CD4-positive, alpha-beta T cell treated with Interleukin-1 beta for 1 hour (primary cell): Measurements from ENCODE around the gene OTOR.

Experiments used
- DNase-seq, 2 donors: peaks; one replicate each; pipeline ENCODE4 v3.0.0-alpha.2; 2020 to 2022

OTOR gene

GRCh38 chr20:16748308-16748900, at the start of gene OTOR:
Gene OTOR, plus strand, starts transcription at chr20:16748358. Its CDS starts 44 bp downstream, at chr20:16748402.
- no peak for DNase-seq

- DNase-seq: no peak
Observed at GRCh38 chr20:16699293-16699692, 48.9 kb upstream of the OTOR start.

- peak in 1 of 2 donors; percentile 31 for DNase-seq
Observed at GRCh38 chr20:16701296-16701695, 46.9 kb upstream of the OTOR start.

- DNase-seq: no peak
Observed at GRCh38 chr20:16703570-16703969, 44.6 kb upstream of the OTOR start.

GRCh38 chr20:16707674-16708073, 40.5 kb upstream of the OTOR start:
- no peak for DNase-seq

- DNase-seq: no peak
Observed at GRCh38 chr20:16708602-16709001, 39.6 kb upstream of the OTOR start.

GRCh38 chr20:16709017-16709416, 39.1 kb upstream of the OTOR start:
- peak in 1 of 2 donors; percentile 37 for DNase-seq

GRCh38 chr20:16710781-16711180, 37.4 kb upstream of the OTOR start:
- no peak for DNase-seq

GRCh38 chr20:16711661-16712258, 36.4 kb upstream of the OTOR start:
- DNase-seq: no peak

- no peak for DNase-seq
Observed at GRCh38 chr20:16712511-16712947, 35.6 kb upstream of the OTOR start.

- DNase-seq: no peak
Observed at GRCh38 chr20:16713066-16713465, 35.1 kb upstream of the OTOR start.

GRCh38 chr20:16714242-16714641, 33.9 kb upstream of the OTOR start:
- no peak for DNase-seq

GRCh38 chr20:16714751-16715150, 33.4 kb upstream of the OTOR start:
- DNase-seq: no peak

- no peak for DNase-seq
Observed at GRCh38 chr20:16719421-16719820, 28.7 kb upstream of the OTOR start.

- no peak for DNase-seq
Observed at GRCh38 chr20:16729080-16729479, 19.1 kb upstream of the OTOR start.

- peak; percentile 92 for DNase-seq
Observed at GRCh38 chr20:16729565-16730460, 18.3 kb upstream of the OTOR start, which contains the start of gene SNRPB2. Gene SNRPB2, plus strand, starts transcription at chr20:16730026. Its CDS starts 1,677 bp downstream, at chr20:16731703.

- DNase-seq: peak in 1 of 2 donors; percentile 32
Observed at GRCh38 chr20:16732506-16733152, 15.5 kb upstream of the OTOR start.

GRCh38 chr20:16740365-16741072, 7.6 kb upstream of the OTOR start:
- no peak for DNase-seq

- no peak for DNase-seq
Observed at GRCh38 chr20:16744178-16744807, 3.9 kb upstream of the OTOR start.

- DNase-seq: no peak
Observed at GRCh38 chr20:16745204-16745603, 3.0 kb upstream of the OTOR start.

- no peak for DNase-seq
Observed at GRCh38 chr20:16747291-16747811, 807 bp upstream of the OTOR start.

GRCh38 chr20:16749573-16749972, 1.4 kb downstream of the OTOR start:
- no peak for DNase-seq
